Fibroblast of lung (primary cell): Measurements from ENCODE around the gene CXCR4. TPM values are rescaled to one million over a fixed set of nuclear protein-coding genes. Genes with fewer than 3 reads are reported as not detected.

Source experiments
- DNase-seq, 2 donors: peaks; one replicate each; pipeline versions ENCODE4 v3.0.0 to v3.0.0-alpha.2; 2010; ENCODE audit warnings: low read depth in 2 of 2
- H2AFZ ChIP-seq: 2 replicates; pipeline ENCODE4 v1.5.1; 2012; ENCODE audit warnings: low read length, control low read depth, inconsistent platforms
- H3K27ac ChIP-seq: 2 replicates; pipeline ENCODE4 v1.5.1; 2011; ENCODE audit warnings: low read length, control low read depth; ENCODE audit not compliant: insufficient read depth
- H3K27me3 ChIP-seq: 2 replicates; pipeline ENCODE4 v1.5.1; 2011; ENCODE audit warnings: mild to moderate bottlenecking, low read length; ENCODE audit not compliant: control insufficient read depth, insufficient read depth
- H3K36me3 ChIP-seq: 2 replicates; pipeline ENCODE4 v1.5.1; 2011; ENCODE audit warnings: low read length; ENCODE audit not compliant: control insufficient read depth, insufficient read depth
- H3K4me1 ChIP-seq: 2 replicates; pipeline ENCODE4 v1.5.1; 2011; ENCODE audit warnings: low read length; ENCODE audit not compliant: control insufficient read depth, insufficient read depth; ENCODE audit errors: extremely low read depth
- H3K4me2 ChIP-seq: 2 replicates; pipeline ENCODE4 v1.5.1; 2011; ENCODE audit warnings: low read length, control low read depth; ENCODE audit not compliant: insufficient read depth; ENCODE audit errors: extremely low read depth
- H3K4me3 ChIP-seq, 4 experiments: fragments of 200-600 bp in 1 of 4; sonication (generic) in 1 of 4; replicated peaks in 1 of 4; 2 replicates each; pipeline ENCODE4 v1.5.1; 2011 to 2016; ENCODE audit warnings: low read length in 4 of 4, low read depth in 3 of 4, mild to moderate bottlenecking in 3 of 4, control low read depth in 2 of 4, inconsistent platforms in 1 of 4, mixed read lengths in 1 of 4; ENCODE audit not compliant: insufficient read depth in 1 of 4; ENCODE audit errors: control extremely low read depth in 1 of 4
- H3K79me2 ChIP-seq: 2 replicates; pipeline ENCODE4 v1.5.1; 2012; ENCODE audit warnings: mild to moderate bottlenecking, low read length, inconsistent platforms; ENCODE audit not compliant: control insufficient read depth, insufficient read depth
- H3K9ac ChIP-seq: 2 replicates; pipeline ENCODE4 v1.5.1; 2011; ENCODE audit warnings: mild to moderate bottlenecking, low read length, control low read depth; ENCODE audit not compliant: insufficient read depth
- H3K9me3 ChIP-seq: 2 replicates; pipeline ENCODE4 v1.5.1; 2012; ENCODE audit warnings: low read depth, low read length; ENCODE audit not compliant: control insufficient read depth, insufficient read depth
- H4K20me1 ChIP-seq: 2 replicates; pipeline ENCODE4 v1.5.1; 2011; ENCODE audit warnings: low read length; ENCODE audit not compliant: control insufficient read depth, insufficient read depth; ENCODE audit errors: extremely low read depth
- CTCF ChIP-seq, 2 donors: IDR thresholded peaks in 1 of 2; conservative IDR thresholded peaks in 1 of 2; 1 replicate in 1 of 2; 2 replicates in 1 of 2; pipeline ENCODE4 v1.5.1; 2011 to 2012; ENCODE audit warnings: low read length in 2 of 2, control low read depth in 1 of 2, inconsistent platforms in 1 of 2, low read depth in 1 of 2, mild to moderate bottlenecking in 1 of 2
- EZH2 ChIP-seq: IDR thresholded peaks from 2 replicates; pipeline ENCODE4 v1.5.1; 2012; ENCODE audit warnings: low read length, control low read depth, mild to moderate bottlenecking; ENCODE audit errors: missing control alignments
- polyA plus RNA-seq, 2 donors: library from polyadenylated mRNA; depleted of rRNA in 1 of 2; stranded (reverse) in 1 of 2; unstranded in 1 of 2; fragments of >200 nt; gene quantifications; 2 replicates each; pipeline ENCODE4 v1.2.1, GENCODE V29; 2011 to 2012; ENCODE audit warnings: missing spikeins in 1 of 2
- total RNA-seq: library from RNA; depleted of rRNA; stranded (reverse); fragments of >200 nt; gene quantifications from 2 replicates; pipeline ENCODE4 v1.2.1, GENCODE V29; 2014

Gene CXCR4
- total and polyA plus RNA-seq, 2 donors (not counting 1 experiment from before 2014, with no cell fraction given): 0.03 TPM; not detected in 1

DNA sequence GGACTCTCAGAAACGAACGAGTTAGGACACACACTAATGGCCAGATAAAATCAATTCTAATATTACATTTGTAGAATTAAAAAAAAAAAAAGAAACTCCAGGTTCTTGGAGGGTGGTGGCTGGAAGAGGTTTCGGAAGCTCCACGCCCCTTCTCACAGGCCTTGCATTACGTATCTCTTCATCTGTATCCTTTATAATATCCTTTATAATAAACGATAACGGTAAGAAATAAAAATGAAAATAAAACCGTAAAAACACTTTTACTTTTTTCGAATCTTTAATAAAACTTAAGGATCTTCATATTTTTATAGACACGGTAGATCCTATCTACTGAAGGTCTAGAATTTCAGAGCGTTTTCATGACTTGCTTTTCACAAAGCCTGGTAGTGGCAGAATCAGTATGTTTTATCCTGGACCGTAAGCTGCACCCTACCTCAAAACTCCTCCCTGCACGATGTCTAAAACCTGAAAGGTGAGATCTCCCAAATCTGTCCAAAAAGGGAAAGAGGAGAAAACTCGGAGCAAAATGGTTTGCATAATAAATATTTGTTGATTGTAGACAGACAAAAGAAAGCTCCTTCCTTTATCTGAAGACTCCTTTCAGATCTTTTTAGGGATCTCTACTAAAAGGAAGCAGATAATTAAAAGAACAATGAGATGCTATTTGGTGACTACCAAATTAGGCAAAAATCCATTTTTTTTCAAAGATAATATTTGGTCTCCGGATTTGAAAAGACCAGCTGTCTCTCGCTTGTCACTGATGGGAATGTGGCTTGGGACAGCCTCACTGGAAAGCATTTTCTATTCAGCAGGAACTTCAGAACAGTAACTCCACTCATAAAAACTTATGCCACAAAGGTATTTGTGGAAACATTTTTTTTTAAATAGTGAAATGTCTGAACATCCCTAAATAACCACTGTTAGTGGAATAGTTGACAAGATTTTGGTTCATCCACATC is 2.0 kb upstream of the CXCR4 start:
- Histone ChIP-seq H3K27ac (no peak overlapping the region), H2AFZ (no peak overlapping the region), H3K9ac (no peak overlapping the region)

DNA sequence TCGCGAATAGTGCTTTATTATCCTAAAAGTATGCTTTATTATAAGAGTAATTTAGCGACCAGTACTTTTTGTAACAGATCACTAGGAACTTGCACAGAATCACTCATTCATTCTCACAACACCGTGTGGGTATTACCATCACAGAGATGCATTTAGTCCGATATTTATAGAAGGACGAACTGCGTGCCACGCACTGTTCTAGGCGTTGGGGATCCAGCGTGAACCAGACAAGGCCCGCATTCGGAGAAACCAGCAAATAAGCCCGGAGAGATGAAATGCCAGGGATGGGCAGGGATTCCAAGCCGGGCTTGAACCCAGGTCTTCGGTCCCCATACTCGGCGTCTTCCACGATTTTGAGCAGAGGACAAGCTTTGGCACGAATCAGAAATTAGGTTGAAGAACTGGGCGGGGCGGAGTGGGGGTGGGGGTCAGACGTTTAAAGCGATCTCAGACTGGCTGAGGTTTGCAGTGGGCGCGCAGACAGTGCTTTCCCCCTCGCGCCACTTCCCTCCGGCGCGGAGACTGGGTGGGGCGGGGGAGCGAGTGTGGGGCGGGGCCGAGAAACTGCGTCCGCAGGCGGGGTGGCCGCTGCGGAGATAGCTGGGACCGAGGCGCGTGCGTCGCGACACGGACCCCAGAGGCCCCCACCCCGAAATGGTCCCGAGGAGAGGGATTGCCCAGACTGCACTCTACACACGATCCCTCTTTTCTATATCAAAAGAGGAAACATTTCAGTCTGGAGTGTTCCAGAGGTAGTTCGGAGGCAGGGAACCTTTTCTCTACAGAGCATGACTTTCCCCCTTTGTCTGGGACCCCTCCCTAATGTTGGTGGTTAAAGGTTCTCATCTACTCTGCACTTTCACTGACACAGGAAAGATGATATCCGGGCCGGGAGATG is 1.1 kb upstream of the CXCR4 start:
- peaks cover 31% of the 10 kb centered on the region for H3K27me3 ChIP-seq
- H3K9ac ChIP-seq: no peak overlapping the region
- H3K27ac ChIP-seq: no peak overlapping the region
- peaks cover 2% of the 10 kb centered on the region for H3K4me1 ChIP-seq
- no peak overlapping the region for H2AFZ ChIP-seq
- H3K4me2 ChIP-seq: peak overlapping the region; percentile 51
- DNase-seq: no peak
- H3K4me3 ChIP-seq: peak overlapping the region in 3 of 4 experiments; percentile 25 to 39 (median 33)
- H3K36me3 ChIP-seq: no peaks in the 10 kb centered on the region
- H4K20me1 ChIP-seq: no peaks in the 10 kb centered on the region
- no peaks in the 10 kb centered on the region for H3K9me3 ChIP-seq
- no peak for TF ChIP-seq EZH2
- no peak for TF ChIP-seq CTCF (conservative IDR thresholded peaks at IDR 0.05 in 1 of 2, IDR thresholded peaks at IDR 0.05 in 1 of 2; ENCODE audit: low read depth in 1 of 2, low read length in 2 of 2)
- no peaks in the 10 kb centered on the region for H3K79me2 ChIP-seq

More for the DNA sequence above, 2.0 kb upstream of the CXCR4 start:
- Histone ChIP-seq H4K20me1 (no peaks in the 10 kb centered on the region), H3K79me2 (no peaks in the 10 kb centered on the region), H3K27me3 (peaks cover 31% of the 10 kb centered on the region), H3K9me3 (no peaks in the 10 kb centered on the region), H3K4me1 (peaks cover 2% of the 10 kb centered on the region), H3K4me2 (no peak overlapping the region), H3K36me3 (no peaks in the 10 kb centered on the region), H3K4me3 (no peak overlapping the region)
- no peak for TF ChIP-seq CTCF (conservative IDR thresholded peaks at IDR 0.05 in 1 of 2, IDR thresholded peaks at IDR 0.05 in 1 of 2; ENCODE audit: low read depth in 1 of 2, low read length in 2 of 2)
- TF ChIP-seq EZH2: no peak
- DNase-seq: no peak

GRCh38 chr2:136117391-136117841 is 533 bp downstream of the CXCR4 start:
- no peaks in the 10 kb centered on the region for H4K20me1 ChIP-seq
- no peak overlapping the region for H3K9ac ChIP-seq
- no peaks in the 10 kb centered on the region for H3K9me3 ChIP-seq
- H3K4me1 ChIP-seq: peaks cover 2% of the 10 kb centered on the region
- no peak overlapping the region for H2AFZ ChIP-seq
- no peaks in the 10 kb centered on the region for H3K79me2 ChIP-seq
- peak; percentile 46 to 52 for DNase-seq
- H3K27ac ChIP-seq: no peak overlapping the region
- TF ChIP-seq EZH2 (peak; percentile 73), CTCF (conservative IDR thresholded peaks at IDR 0.05 in 1 of 2, IDR thresholded peaks at IDR 0.05 in 1 of 2; ENCODE audit: low read depth in 1 of 2, low read length in 2 of 2) (peak in 1 of 2 donors; percentile 4)
- no peaks in the 10 kb centered on the region for H3K36me3 ChIP-seq
- H3K27me3 ChIP-seq: peaks cover 31% of the 10 kb centered on the region
- peak overlapping the region in 3 of 4 experiments; percentile 5 to 38 (median 22) for H3K4me3 ChIP-seq
- peak overlapping the region; percentile 61 for H3K4me2 ChIP-seq
